ENCODE data around the gene CAPN1. TPM values are rescaled to one million over a fixed set of nuclear protein-coding genes. Genes with fewer than 3 reads are reported as not detected.

Gene CAPN1
- polyA plus RNA-seq, 1 of the 3 experiments (the other 2 are of a cell fraction), result 92.2 TPM

GRCh38 chr11:65204143-65204542, 22.4 kb downstream of the CAPN1 start:
- Histone ChIP-seq H4K20me1 (ENCODE audit: insufficient read depth) (no peaks in the 10 kb centered on the region), H3K4me1 (ENCODE audit: control insufficient read depth in 1 of 2, insufficient read depth in 2 of 2, low read depth in 1 of 2, low read length in 1 of 2) (no peaks in the 10 kb centered on the region), H2AFZ (ENCODE audit: low read depth) (no peak overlapping the region), H3K9ac (no peak overlapping the region), H3K36me3 (replicated peaks in 1 of 2; ENCODE audit: control insufficient read depth in 1 of 2, insufficient read depth in 2 of 2, low read length in 1 of 2) (peaks cover 20 to 24% of the 10 kb centered on the region in 2 experiments), H3K79me2 (ENCODE audit: insufficient read depth) (no peaks in the 10 kb centered on the region), H3K27ac (ENCODE audit: low read depth in 2 of 2, low read length in 1 of 2) (no peak overlapping the region), H3K27me3 (ENCODE audit: insufficient read depth) (no peaks in the 10 kb centered on the region), H3K4me2 (no peak overlapping the region), H3K4me3 (ENCODE audit: low read depth in 2 of 2, low read length in 1 of 2) (no peak overlapping the region), H3K9me3 (no peaks in the 10 kb centered on the region), H3K9me2 (no peaks in the 10 kb centered on the region), H3F3A (replicated peaks; ENCODE audit: insufficient read depth) (peaks cover 4% of the 10 kb centered on the region)
- CTCF ChIA-PET, result interaction anchor here (0.6 to 4.0 kb wide), 18 partner anchors 8 to 728 kb away, joined by 3 to 42 read pairs (median 3); no protein-coding TSS in a partner anchor
- POLR2A ChIA-PET, result interaction anchor here (0.6 kb wide), 1 partner anchor 180 kb away, joined by 3 read pairs; no protein-coding TSS in a partner anchor
- no peak for DNase-seq
- WGBS (ENCODE audit: low lambda C conversion rate), result 96% methylated on average over 14 of the region's 15 CpGs
- TF ChIP-seq SIN3A (IDR thresholded peaks at IDR 0.05; ENCODE audit: borderline replicate concordance, low read depth, low read length) (no peak), GATA2 (CRISPR knock-in tag; IDR thresholded peaks at IDR 0.05) (no peak), MXI1 (IDR thresholded peaks at IDR 0.05; ENCODE audit: low read depth, low read length) (no peak), FOXM1 (IDR thresholded peaks at IDR 0.05; ENCODE audit: low read depth) (no peak), MEF2A (IDR thresholded peaks at IDR 0.05; ENCODE audit: borderline replicate concordance, low read depth) (no peak), NRF1 (IDR thresholded peaks at IDR 0.05; ENCODE audit: low read depth, low read length) (no peak), NFIC (IDR thresholded peaks at IDR 0.05; ENCODE audit: borderline replicate concordance) (no peak), JUND (IDR thresholded peaks at IDR 0.05) (no peak), TEAD4 (IDR thresholded peaks at IDR 0.05; ENCODE audit: borderline replicate concordance, insufficient read depth) (no peak), USF2 (IDR thresholded peaks at IDR 0.05; ENCODE audit: borderline replicate concordance, low read depth, low read length) (no peak), TCF12 (IDR thresholded peaks at IDR 0.05) (no peak), EP300 (IDR thresholded peaks at IDR 0.05; ENCODE audit: borderline replicate concordance in 1 of 2, low read depth in 1 of 2, low read length in 1 of 2) (no peak), RCOR1 (IDR thresholded peaks at IDR 0.05; ENCODE audit: low read length) (no peak), CHD2 (IDR thresholded peaks at IDR 0.05; ENCODE audit: low read length, partially characterized antibody) (no peak), EZH2phosphoT487 (IDR thresholded peaks at IDR 0.05; ENCODE audit: borderline replicate concordance, low read depth) (no peak)

DNA sequence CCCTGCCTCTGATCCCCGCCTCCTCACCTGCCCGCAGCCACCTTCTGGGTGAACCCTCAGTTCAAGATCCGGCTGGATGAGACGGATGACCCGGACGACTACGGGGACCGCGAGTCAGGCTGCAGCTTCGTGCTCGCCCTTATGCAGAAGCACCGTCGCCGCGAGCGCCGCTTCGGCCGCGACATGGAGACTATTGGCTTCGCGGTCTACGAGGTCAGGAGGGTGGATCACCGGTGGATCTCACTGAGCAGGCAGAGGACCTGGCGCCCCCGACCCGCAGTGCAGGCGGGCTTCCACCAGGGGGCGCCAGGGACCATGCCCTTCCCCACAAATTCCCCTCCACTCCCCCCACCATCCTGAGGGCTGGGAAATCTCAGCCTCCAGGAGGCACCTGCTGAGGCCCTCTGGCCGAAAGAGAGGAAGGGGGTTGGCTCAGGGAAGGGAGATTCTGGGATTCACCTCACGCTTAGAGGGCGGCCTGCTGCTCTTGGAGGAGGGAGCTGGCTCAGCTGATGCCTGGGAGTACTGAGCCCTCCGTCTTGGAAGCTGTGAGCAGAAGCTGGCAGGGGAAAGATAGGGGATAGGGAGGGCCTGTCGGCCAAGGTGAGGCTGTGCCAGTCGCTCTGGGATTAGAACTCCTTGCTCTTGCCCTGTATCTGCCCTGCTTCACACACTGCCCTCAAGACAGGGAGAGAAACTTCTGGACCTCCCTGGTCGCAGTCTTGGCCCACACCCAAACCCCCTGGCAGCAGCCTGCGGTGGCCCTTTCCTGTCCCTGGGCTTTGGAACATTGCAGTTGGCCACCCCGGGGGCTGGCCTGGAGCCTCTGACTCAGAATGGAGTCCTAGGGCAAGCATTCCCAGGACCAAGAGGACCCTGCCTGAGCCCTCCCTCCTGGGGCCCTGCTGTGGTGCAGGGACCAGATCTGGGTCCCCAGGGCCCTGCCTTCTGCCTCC, 23.2 kb downstream of the CAPN1 start:
- Histone ChIP-seq H4K20me1 (ENCODE audit: insufficient read depth) (no peaks in the 10 kb centered on the region), H3K4me3 (ENCODE audit: low read depth in 2 of 2, low read length in 1 of 2) (no peak overlapping the region), H3K9me3 (no peaks in the 10 kb centered on the region), H3K27ac (ENCODE audit: low read depth in 2 of 2, low read length in 1 of 2) (no peak overlapping the region), H3K79me2 (ENCODE audit: insufficient read depth) (no peaks in the 10 kb centered on the region), H3K9me2 (no peaks in the 10 kb centered on the region), H3K4me1 (ENCODE audit: control insufficient read depth in 1 of 2, insufficient read depth in 2 of 2, low read depth in 1 of 2, low read length in 1 of 2) (no peaks in the 10 kb centered on the region), H3K4me2 (no peak overlapping the region), H2AFZ (ENCODE audit: low read depth) (no peak overlapping the region), H3K36me3 (replicated peaks in 1 of 2; ENCODE audit: control insufficient read depth in 1 of 2, insufficient read depth in 2 of 2, low read length in 1 of 2) (peaks cover 18 to 28% of the 10 kb centered on the region in 2 experiments), H3K27me3 (ENCODE audit: insufficient read depth) (no peaks in the 10 kb centered on the region), H3F3A (replicated peaks; ENCODE audit: insufficient read depth) (no peaks in the 10 kb centered on the region), H3K9ac (no peak overlapping the region)
- TF ChIP-seq, protein P1, sequence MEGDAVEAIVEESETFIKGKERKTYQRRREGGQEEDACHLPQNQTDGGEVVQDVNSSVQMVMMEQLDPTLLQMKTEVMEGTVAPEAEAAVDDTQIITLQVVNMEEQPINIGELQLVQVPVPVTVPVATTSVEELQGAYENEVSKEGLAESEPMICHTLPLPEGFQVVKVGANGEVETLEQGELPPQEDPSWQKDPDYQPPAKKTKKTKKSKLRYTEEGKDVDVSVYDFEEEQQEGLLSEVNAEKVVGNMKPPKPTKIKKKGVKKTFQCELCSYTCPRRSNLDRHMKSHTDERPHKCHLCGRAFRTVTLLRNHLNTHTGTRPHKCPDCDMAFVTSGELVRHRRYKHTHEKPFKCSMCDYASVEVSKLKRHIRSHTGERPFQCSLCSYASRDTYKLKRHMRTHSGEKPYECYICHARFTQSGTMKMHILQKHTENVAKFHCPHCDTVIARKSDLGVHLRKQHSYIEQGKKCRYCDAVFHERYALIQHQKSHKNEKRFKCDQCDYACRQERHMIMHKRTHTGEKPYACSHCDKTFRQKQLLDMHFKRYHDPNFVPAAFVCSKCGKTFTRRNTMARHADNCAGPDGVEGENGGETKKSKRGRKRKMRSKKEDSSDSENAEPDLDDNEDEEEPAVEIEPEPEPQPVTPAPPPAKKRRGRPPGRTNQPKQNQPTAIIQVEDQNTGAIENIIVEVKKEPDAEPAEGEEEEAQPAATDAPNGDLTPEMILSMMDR (IDR thresholded peaks at IDR 0.05), result peak; percentile 85
- TF ChIP-seq SMC3 (IDR thresholded peaks at IDR 0.05; ENCODE audit: low read depth, low read length) (peak; percentile 55), FOXM1 (IDR thresholded peaks at IDR 0.05; ENCODE audit: low read depth) (no peak), RAD21 (IDR thresholded peaks at IDR 0.05; ENCODE audit: low read length) (peak; percentile 70)
- WGBS (ENCODE audit: low lambda C conversion rate), result 77% methylated on average over 16 of the region's 38 CpGs
- peak; percentile 92 for DNase-seq
- POLR2A ChIA-PET, result interaction anchor here (0.6 kb wide), 1 partner anchor 179 kb away, joined by 3 read pairs; no protein-coding TSS in a partner anchor
- CTCF ChIA-PET, result interaction anchor here (0.5 to 4.0 kb wide), 29 partner anchors 8 to 251 kb away, joined by 3 to 42 read pairs (median 3); partner anchors contain the start of genes CAPN1 and CDC42EP2
